Endothelial cell of hepatic sinusoid (primary cell): ENCODE data around the gene SETD5.

ENCODE experiments used
- in situ Hi-C: cut with HindIII; loops from 2 replicates; pipeline ENCODE4 v1.10.0; 2017; ENCODE audit warnings: low sequenced_read_pairs

Gene SETD5

DNA sequence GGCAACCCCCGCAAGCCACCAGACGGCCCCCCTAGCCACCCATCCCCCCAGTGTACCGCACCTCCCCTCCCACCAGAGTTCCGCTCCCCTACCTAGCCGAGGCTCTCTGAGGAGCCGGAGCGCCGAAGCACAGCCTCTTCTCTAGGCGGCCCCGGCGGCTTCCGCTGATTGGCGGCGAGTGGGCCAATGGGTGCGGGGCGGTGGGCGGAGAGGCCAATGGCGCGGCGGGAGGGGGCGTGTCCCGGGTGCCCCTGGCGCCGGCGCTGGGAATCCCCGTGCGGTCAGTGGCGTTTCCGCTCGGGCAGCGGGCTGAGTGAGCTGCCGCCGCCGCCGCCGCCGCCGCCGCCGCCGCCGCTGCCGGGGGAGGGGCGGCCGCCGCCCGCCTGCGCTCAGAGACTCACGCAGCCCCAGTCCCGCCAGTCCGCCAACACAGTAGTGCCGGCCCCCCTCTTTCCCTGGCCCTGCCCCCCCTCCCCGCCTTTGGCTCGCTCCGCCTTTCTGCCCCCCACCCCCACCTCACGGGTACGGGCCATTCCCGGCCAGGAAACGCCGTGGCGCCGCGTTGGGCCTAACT lies at the start of gene SETD5:
SETD5 (plus strand) TSS at position 284 of the 574 bp plus-strand sequence. CDS start 31,324 bp downstream, outside the sequence.
- in situ Hi-C loops, result loop anchor here (10.0 kb wide), 1 partner anchor 67 kb away; no protein-coding TSS in a partner anchor

GRCh38 chr3:9347887-9348286 lies 49.5 kb upstream of the SETD5 start:
- in situ Hi-C loops, result no loop called here

GRCh38 chr3:9349321-9350117 lies 47.9 kb upstream of the SETD5 start:
- in situ Hi-C loops, result no loop called here

GRCh38 chr3:9351709-9352126 lies 45.7 kb upstream of the SETD5 start:
- in situ Hi-C loops, result no loop called here

- in situ Hi-C loops, result no loop called here
These were observed 44.3 kb upstream of the SETD5 start for GRCh38 chr3:9352917-9353752.

- in situ Hi-C loops, result no loop called here
These were observed 35.6 kb upstream of the SETD5 start for GRCh38 chr3:9361691-9362388.

DNA sequence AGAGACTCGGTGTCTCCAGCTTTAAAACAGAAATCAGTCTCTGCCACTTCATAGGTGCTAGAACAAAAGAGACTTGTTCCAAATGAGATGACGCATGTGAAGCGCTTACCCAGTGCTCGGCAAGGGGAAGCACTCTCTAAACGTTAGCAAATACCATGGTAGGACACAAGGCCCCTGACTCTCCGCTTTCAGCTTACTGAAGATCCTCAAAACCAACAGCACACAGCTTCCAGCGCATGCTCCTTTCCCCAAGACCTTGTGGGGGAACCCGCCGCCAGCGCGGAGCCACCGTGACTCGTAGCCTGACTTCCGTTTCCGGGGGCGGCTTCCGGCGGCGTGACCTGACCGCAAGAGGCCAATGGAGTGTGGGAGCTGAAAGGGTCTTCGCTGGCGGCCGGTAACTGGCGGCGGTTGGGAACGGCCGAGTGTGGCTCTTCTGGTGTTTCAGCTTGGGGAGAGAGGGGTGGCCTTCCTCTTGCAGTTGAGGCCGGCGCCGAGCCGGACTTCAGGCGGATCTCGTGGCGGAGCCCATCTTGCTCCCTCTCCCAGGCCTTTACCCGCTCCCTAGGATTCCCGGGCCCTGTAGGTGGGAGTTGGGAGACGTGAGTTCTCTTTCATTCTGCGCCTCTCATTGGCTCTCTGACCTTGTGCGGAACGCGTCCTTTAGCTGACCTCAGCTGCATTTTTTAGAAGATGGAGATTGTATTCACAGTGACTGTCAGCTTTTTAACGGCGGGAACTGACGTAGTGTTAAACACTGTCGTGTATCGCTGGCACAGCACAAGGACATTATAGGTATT lies 34.5 kb upstream of the SETD5 start, which contains the start of gene THUMPD3:
THUMPD3 (plus strand) TSS at position 324 of the 800 bp plus-strand sequence. CDS start 2,015 bp downstream, outside the sequence.
- in situ Hi-C loops, result no loop called here

- in situ Hi-C loops, result no loop called here
These were observed 27.9 kb upstream of the SETD5 start for GRCh38 chr3:9369508-9369907.

DNA sequence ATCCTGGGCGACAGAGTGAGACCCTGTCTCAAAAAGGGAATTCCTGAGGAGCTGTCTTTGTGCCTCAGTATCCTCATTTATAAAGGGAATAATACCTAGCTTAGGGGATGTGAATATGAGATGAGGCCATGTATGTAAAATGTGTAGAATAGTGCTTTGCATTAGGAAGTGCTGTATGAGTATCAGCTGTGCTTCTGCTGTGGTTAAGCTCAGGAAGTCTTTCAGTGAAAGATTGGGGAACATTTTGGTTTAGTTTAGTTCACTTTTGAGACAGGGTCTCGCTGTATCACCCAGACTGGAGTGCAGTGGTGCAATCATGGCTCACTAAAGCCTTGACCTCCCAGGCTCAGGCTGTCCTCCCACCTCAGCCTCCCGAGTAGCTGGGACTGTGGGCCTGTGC lies 23.9 kb upstream of the SETD5 start:
- in situ Hi-C loops, result no loop called here

DNA sequence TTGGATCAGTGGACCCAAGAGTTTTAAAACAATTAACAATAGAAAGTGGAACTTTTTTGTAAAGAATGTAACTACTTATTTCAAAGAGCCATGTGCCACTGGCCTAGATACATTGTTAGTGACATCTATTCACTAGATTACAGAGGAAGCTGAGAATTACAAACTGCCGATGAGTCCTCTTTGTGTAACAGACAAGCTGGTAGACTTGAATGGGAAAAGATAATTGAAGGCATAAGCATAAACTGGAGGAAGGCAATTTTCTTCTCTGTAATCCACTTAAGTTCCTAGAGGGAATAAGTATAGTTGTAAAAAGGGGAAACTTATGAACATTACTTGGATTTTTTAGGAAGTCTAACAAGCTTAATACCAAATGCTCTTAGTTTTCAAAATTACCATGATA lies 19.4 kb upstream of the SETD5 start:
- in situ Hi-C loops, result loop anchor here (5.0 kb wide), 1 partner anchor 69 kb away; no protein-coding TSS in a partner anchor

- in situ Hi-C loops, result loop anchor here (5.0 kb wide), 1 partner anchor 68 kb away; no protein-coding TSS in a partner anchor
These were observed 18.1 kb upstream of the SETD5 start for GRCh38 chr3:9379327-9379726.

DNA sequence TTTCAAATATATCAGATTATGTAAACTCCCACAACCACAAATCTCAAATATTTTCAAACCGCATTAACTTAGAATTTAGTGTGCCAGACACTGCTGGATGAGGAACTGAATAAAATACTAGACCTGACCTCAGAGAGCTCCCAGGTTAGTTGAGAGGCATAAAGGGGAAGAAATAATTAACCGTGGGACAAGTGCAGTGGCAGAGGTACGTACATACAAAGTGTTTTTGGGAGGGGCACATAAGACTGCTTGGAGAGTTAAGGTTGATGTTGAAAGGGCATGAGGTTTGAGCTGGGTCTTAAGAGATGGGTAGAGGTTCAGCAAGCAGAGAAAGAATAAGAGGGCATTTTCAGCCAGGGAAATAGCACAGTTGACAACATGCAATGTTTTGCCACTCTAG lies 17.4 kb upstream of the SETD5 start:
- in situ Hi-C loops, result no loop called here

DNA sequence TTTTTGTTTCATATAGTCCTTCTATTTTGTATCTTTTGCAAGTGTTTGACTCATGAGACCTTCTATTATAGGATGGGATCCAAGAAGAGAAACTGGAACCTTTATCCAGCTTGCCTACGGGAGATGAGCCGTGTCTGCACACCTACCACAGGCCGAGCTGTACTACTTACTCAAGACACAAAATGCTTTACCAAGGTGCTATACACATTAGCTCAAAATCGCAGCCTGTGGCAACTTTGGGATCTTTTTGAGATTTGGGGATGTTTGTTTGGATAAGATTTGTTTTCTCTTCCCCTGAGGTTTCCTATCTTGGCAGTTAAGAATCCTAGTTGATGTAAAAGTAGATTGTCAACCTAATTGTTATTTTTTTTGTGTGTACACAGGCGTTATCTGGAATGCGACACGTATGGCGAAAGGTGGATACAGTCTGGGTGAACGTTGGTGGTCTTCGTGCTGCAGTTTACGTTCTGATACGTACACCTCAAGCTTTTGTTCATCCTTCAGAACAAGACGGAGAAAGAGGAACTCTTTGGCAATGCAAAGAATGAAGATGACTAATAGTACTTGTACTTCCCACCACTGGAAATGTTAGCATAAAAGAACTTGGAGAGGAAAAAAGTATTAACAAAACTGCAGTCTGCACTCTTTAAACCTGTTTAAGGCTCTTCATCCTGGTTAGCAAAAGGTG lies 13.1 kb upstream of the SETD5 start:
- in situ Hi-C loops, result no loop called here

- in situ Hi-C loops, result no loop called here
These were observed 12.0 kb upstream of the SETD5 start for GRCh38 chr3:9385187-9386077.

GRCh38 chr3:9386078-9386459 lies 11.3 kb upstream of the SETD5 start:
- in situ Hi-C loops, result no loop called here

- in situ Hi-C loops, result no loop called here
These were observed 10.7 kb upstream of the SETD5 start for GRCh38 chr3:9386501-9387321.

DNA sequence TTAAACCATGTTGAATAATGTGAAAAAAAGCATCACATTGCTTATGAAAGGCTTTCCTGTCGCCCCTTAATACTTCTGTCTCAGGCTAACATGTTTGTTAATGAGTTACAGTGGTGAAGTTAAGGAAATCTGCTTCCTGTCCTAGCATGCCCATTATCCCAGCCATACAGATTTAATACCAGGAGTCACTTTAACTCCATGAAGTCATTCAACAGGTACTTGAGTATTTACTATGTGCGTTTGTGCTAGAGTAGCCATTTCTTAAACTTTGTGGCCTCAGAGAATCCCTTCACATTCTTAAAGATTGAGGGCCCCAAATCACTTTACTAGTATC lies 10.1 kb upstream of the SETD5 start:
- in situ Hi-C loops, result no loop called here

GRCh38 chr3:9388142-9388541 lies 9.3 kb upstream of the SETD5 start:
- in situ Hi-C loops, result no loop called here
